ENCODE data around the gene ZC3H13.

The ZC3H13 gene

GRCh38 chr13:46038296-46038695 is 14.2 kb downstream of the ZC3H13 start:
- TF ChIP-seq CTCF (conservative IDR thresholded peaks at IDR 0.05; ENCODE audit: low read length), result no peak
- TF ChIP-seq EZH2phosphoT487 (IDR thresholded peaks at IDR 0.05; ENCODE audit: borderline replicate concordance), result no peak
- Histone ChIP-seq H3K9ac (ENCODE audit: low read depth, low read length, poor library complexity, severe bottlenecking) (no peak overlapping the region), H3K36me3 (ENCODE audit: insufficient read depth, low read length) (peaks cover 82% of the 10 kb centered on the region), H3K4me3 (ENCODE audit: low read length, poor library complexity, severe bottlenecking) (no peak overlapping the region), H3K27me3 (ENCODE audit: insufficient read depth, low read length, poor library complexity, severe bottlenecking) (no peaks in the 10 kb centered on the region), H3K4me1 (ENCODE audit: insufficient read depth, low read length, poor library complexity, severe bottlenecking) (peaks cover 7% of the 10 kb centered on the region), H3K9me2 (replicated peaks; ENCODE audit: low read depth, low read length) (no peaks in the 10 kb centered on the region), H3F3A (ENCODE audit: low read depth) (no peaks in the 10 kb centered on the region), H3K9me3 (ENCODE audit: insufficient read depth, low read depth, low read length) (no peaks in the 10 kb centered on the region), H4K20me1 (ENCODE audit: insufficient read depth, low read length, poor library complexity, severe bottlenecking) (peaks cover 46% of the 10 kb centered on the region), H2AFZ (ENCODE audit: low read length) (no peak overlapping the region), H3K79me2 (ENCODE audit: insufficient read depth, low read length) (peaks cover 99% of the 10 kb centered on the region), H3K4me2 (ENCODE audit: low read depth, low read length, poor library complexity, severe bottlenecking) (no peak overlapping the region)

- no peaks in the 10 kb centered on the region for H3K27me3 ChIP-seq (ENCODE audit: insufficient read depth, low read length, poor library complexity, severe bottlenecking)
- H3K79me2 ChIP-seq (ENCODE audit: insufficient read depth, low read length), result peaks cover 95% of the 10 kb centered on the region
- peaks cover 8% of the 10 kb centered on the region for H3K9me3 ChIP-seq (ENCODE audit: insufficient read depth, low read depth, low read length)
These were observed 17.5 kb downstream of the ZC3H13 start for GRCh38 chr13:46035066-46035465.

GRCh38 chr13:46032341-46032740 is 20.2 kb downstream of the ZC3H13 start:
- TF ChIP-seq EZH2phosphoT487 (IDR thresholded peaks at IDR 0.05; ENCODE audit: borderline replicate concordance), result no peak
- no peak for TF ChIP-seq CTCF (conservative IDR thresholded peaks at IDR 0.05; ENCODE audit: low read length)
- H3K4me3 ChIP-seq (ENCODE audit: low read length, poor library complexity, severe bottlenecking), result no peak overlapping the region
- H3K9me3 ChIP-seq (ENCODE audit: insufficient read depth, low read depth, low read length), result peaks cover 14% of the 10 kb centered on the region
- no peaks in the 10 kb centered on the region for H3K9me2 ChIP-seq (replicated peaks; ENCODE audit: low read depth, low read length)
- no peak overlapping the region for H3K9ac ChIP-seq (ENCODE audit: low read depth, low read length, poor library complexity, severe bottlenecking)
- H3K4me1 ChIP-seq (ENCODE audit: insufficient read depth, low read length, poor library complexity, severe bottlenecking), result no peaks in the 10 kb centered on the region
- no peak overlapping the region for H2AFZ ChIP-seq (ENCODE audit: low read length)
- no peaks in the 10 kb centered on the region for H3F3A ChIP-seq (ENCODE audit: low read depth)
- no peaks in the 10 kb centered on the region for H3K27me3 ChIP-seq (ENCODE audit: insufficient read depth, low read length, poor library complexity, severe bottlenecking)
- H3K79me2 ChIP-seq (ENCODE audit: insufficient read depth, low read length), result peaks cover 95% of the 10 kb centered on the region
- H4K20me1 ChIP-seq (ENCODE audit: insufficient read depth, low read length, poor library complexity, severe bottlenecking), result peaks cover 14% of the 10 kb centered on the region
- H3K4me2 ChIP-seq (ENCODE audit: low read depth, low read length, poor library complexity, severe bottlenecking), result no peak overlapping the region
- peaks cover 76% of the 10 kb centered on the region for H3K36me3 ChIP-seq (ENCODE audit: insufficient read depth, low read length)

More at GRCh38 chr13:46035066-46035465, 17.5 kb downstream of the ZC3H13 start:
- Histone ChIP-seq H3K4me3 (ENCODE audit: low read length, poor library complexity, severe bottlenecking) (no peak overlapping the region), H3K9me2 (replicated peaks; ENCODE audit: low read depth, low read length) (no peaks in the 10 kb centered on the region), H3K4me2 (ENCODE audit: low read depth, low read length, poor library complexity, severe bottlenecking) (no peak overlapping the region), H3F3A (ENCODE audit: low read depth) (no peaks in the 10 kb centered on the region), H3K4me1 (ENCODE audit: insufficient read depth, low read length, poor library complexity, severe bottlenecking) (no peaks in the 10 kb centered on the region), H3K36me3 (ENCODE audit: insufficient read depth, low read length) (peaks cover 85% of the 10 kb centered on the region), H3K9ac (ENCODE audit: low read depth, low read length, poor library complexity, severe bottlenecking) (no peak overlapping the region), H4K20me1 (ENCODE audit: insufficient read depth, low read length, poor library complexity, severe bottlenecking) (peaks cover 21% of the 10 kb centered on the region), H2AFZ (ENCODE audit: low read length) (no peak overlapping the region)
- TF ChIP-seq CTCF (conservative IDR thresholded peaks at IDR 0.05; ENCODE audit: low read length), result no peak
- no peak for TF ChIP-seq EZH2phosphoT487 (IDR thresholded peaks at IDR 0.05; ENCODE audit: borderline replicate concordance)

All from Loucy (cell line).